ENCODE results near the gene TRPC4. TPM values are rescaled to one million over a fixed set of nuclear protein-coding genes. Genes with fewer than 3 reads are reported as not detected.
A peak's percentile ranks its signal among the peaks of the same experiment; 100 is the strongest.

TRPC4 gene
- polyA plus RNA-seq, 3 donors, result not detected

GRCh38 chr13:37870895-37871550 lies 1.5 kb upstream of the TRPC4 start:
- Mint-ChIP-seq H3K27me3 (ENCODE audit: low read depth in 3 of 3) (peaks cover 34 to 41% (median 35%) of the 10 kb centered on the region in 3 donors), H3K36me3 (peaks cover 0 to 4% of the 10 kb centered on the region in 2 donors), H3K4me1 (no peaks in the 10 kb centered on the region), H3K4me3 (peak overlapping the region in 1 of 2 donors; percentile 76), H3K27ac (no peak overlapping the region), H3K9me3 (peaks cover 0 to 20% (median 12%) of the 10 kb centered on the region in 7 donors)
- Histone ChIP-seq H2AFZ (ENCODE audit: insufficient read depth, low read depth, low read length, poor library complexity, severe bottlenecking) (no peak overlapping the region), H3K79me2 (ENCODE audit: insufficient read depth, low read length) (no peaks in the 10 kb centered on the region), H3K4me2 (replicated peaks; ENCODE audit: extremely low read depth, low read length, poor library complexity, severe bottlenecking) (no peak overlapping the region), H3K27me3 (ENCODE audit: control insufficient read depth in 2 of 2, insufficient read depth in 2 of 2, low read length in 2 of 2) (peaks cover 20 to 46% of the 10 kb centered on the region in 2 donors), H3K36me3 (replicated peaks in 1 of 2; ENCODE audit: control insufficient read depth in 1 of 2, insufficient read depth in 2 of 2, low read length in 2 of 2) (no peaks in the 10 kb centered on the region), H3K9ac (ENCODE audit: insufficient read depth, low read length, poor library complexity, severe bottlenecking) (no peak overlapping the region), H3K27ac (ENCODE audit: low read depth in 1 of 2, low read length in 2 of 2) (no peak overlapping the region), H3K9me3 (replicated peaks in 1 of 2; ENCODE audit: control insufficient read depth in 1 of 2, insufficient read depth in 1 of 2, low read length in 2 of 2) (peaks cover 0 to 18% of the 10 kb centered on the region in 2 donors), H3K4me1 (ENCODE audit: control insufficient read depth in 1 of 2, insufficient read depth in 2 of 2, low read length in 2 of 2) (no peaks in the 10 kb centered on the region), H4K20me1 (ENCODE audit: insufficient read depth, low read length) (no peaks in the 10 kb centered on the region), H3K4me3 (replicated peaks in 1 of 3; ENCODE audit: low read depth in 2 of 3, low read length in 3 of 3) (no peak overlapping the region)
- 68% methylated on average over 8 of the region's 10 CpGs for WGBS (ENCODE audit: insufficient coverage)
- TF ChIP-seq CTCF (IDR thresholded peaks at IDR 0.05), result no peak
- intact Hi-C loops (cut with micrococcal nuclease), result no loop called here
- DNase-seq, result no peak

DNA sequence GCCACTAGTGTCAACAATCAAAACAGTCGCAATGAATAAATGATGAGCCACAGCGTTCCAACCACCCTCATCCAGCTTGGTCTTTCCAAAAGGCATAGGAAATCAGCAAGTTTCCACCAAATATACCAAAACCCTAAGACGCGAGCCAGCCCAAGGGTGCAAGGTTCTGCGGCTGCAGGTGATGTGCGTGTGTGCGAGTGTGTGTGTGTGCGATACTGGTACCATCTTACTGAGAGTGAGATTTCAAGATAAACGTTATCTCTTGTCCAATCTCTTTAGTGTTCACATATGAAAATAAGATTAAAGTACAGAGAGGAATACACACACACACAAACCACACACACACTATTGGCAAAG lies 895 bp upstream of the TRPC4 start:
- no peaks in the 10 kb centered on the region for H3K4me1 ChIP-seq (ENCODE audit: control insufficient read depth in 1 of 2, insufficient read depth in 2 of 2, low read length in 2 of 2)
- H3K9ac ChIP-seq (ENCODE audit: insufficient read depth, low read length, poor library complexity, severe bottlenecking), result no peak overlapping the region
- Mint-ChIP-seq H3K4me3 (peak overlapping the region in 1 of 2 donors; percentile 76), H3K27me3 (ENCODE audit: low read depth in 3 of 3) (peaks cover 34 to 41% (median 35%) of the 10 kb centered on the region in 3 donors), H3K36me3 (peaks cover 0 to 4% of the 10 kb centered on the region in 2 donors), H3K27ac (no peak overlapping the region), H3K9me3 (peaks cover 0 to 20% (median 12%) of the 10 kb centered on the region in 7 donors), H3K4me1 (no peaks in the 10 kb centered on the region)
- H3K36me3 ChIP-seq (replicated peaks in 1 of 2; ENCODE audit: control insufficient read depth in 1 of 2, insufficient read depth in 2 of 2, low read length in 2 of 2), result no peaks in the 10 kb centered on the region
- intact Hi-C loops (cut with micrococcal nuclease), result no loop called here
- peaks cover 20 to 46% of the 10 kb centered on the region in 2 donors for H3K27me3 ChIP-seq (ENCODE audit: control insufficient read depth in 2 of 2, insufficient read depth in 2 of 2, low read length in 2 of 2)
- no peaks in the 10 kb centered on the region for H3K79me2 ChIP-seq (ENCODE audit: insufficient read depth, low read length)
- TF ChIP-seq CTCF (IDR thresholded peaks at IDR 0.05), result no peak
- no peak overlapping the region for H3K4me2 ChIP-seq (replicated peaks; ENCODE audit: extremely low read depth, low read length, poor library complexity, severe bottlenecking)
- H3K27ac ChIP-seq (ENCODE audit: low read depth in 1 of 2, low read length in 2 of 2), result no peak overlapping the region
- H4K20me1 ChIP-seq (ENCODE audit: insufficient read depth, low read length), result no peaks in the 10 kb centered on the region
- peaks cover 0 to 18% of the 10 kb centered on the region in 2 donors for H3K9me3 ChIP-seq (replicated peaks in 1 of 2; ENCODE audit: control insufficient read depth in 1 of 2, insufficient read depth in 1 of 2, low read length in 2 of 2)
- H3K4me3 ChIP-seq (replicated peaks in 1 of 3; ENCODE audit: low read depth in 2 of 3, low read length in 3 of 3), result no peak overlapping the region
- no CpG with 5 or more reads among the region's 9 CpGs for WGBS (ENCODE audit: insufficient coverage)
- DNase-seq, result no peak
- no peak overlapping the region for H2AFZ ChIP-seq (ENCODE audit: insufficient read depth, low read depth, low read length, poor library complexity, severe bottlenecking)

Data from CD14-positive monocyte (primary cell).